NCI-H82 treated with DMSO at 0.1 percent for 48 hours (cell line): ENCODE measurements around the gene S100Z.
A peak's percentile ranks its signal among the peaks of the same experiment; 100 is the strongest.
"Not testable (repeated sequence)": the region's sequence is repeated elsewhere in the genome, so short reads cannot be mapped to it uniquely, and the experiment has no call there.

ENCODE experiments used
- DNase-seq: peaks from one replicate; lab custom pipeline; 2025; ENCODE audit not compliant: unreplicated experiment; lab: John Stamatoyannopoulos, UW

S100Z gene

GRCh38 chr5:76849419-76850291 lies at the start of gene S100Z:
Gene S100Z, plus strand, starts transcription at chr5:76850014. Its CDS starts 25,346 bp downstream, at chr5:76875360.
- DNase-seq: no peak

GRCh38 chr5:76800579-76800978 lies 49.2 kb upstream of the S100Z start:
- DNase-seq: no peak

DNA sequence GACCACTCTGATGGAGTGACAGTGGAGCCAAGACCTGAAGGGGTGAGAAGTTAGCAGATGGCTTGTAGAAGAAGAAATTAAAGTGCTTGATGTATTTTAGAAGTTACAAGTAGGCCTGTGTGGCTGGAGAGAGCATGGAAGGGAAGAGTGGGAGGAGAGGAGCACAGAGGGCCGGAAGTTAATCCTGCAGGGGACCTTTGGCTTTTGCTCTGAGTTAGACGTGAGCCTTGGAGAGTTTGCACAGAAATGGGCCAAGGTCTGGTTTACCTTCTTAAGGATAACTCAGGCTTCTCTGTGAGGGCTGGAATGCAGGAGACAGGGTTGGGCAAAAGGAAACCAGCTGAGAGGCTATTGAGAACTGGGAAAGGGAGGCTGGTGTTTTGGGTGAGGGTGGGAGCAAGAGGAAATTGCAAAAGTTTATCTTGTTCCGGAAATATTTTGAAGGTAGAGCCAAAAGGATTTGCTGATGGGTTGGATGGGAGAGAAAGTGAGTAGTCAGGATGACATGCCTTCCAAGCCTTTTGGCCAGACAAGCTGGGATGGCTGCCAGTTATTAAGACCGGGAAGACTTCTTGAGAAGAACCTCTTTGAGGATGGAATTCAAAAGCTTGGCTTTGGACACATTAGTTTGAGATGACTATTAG lies 48.5 kb upstream of the S100Z start:
- no peak for DNase-seq

DNA sequence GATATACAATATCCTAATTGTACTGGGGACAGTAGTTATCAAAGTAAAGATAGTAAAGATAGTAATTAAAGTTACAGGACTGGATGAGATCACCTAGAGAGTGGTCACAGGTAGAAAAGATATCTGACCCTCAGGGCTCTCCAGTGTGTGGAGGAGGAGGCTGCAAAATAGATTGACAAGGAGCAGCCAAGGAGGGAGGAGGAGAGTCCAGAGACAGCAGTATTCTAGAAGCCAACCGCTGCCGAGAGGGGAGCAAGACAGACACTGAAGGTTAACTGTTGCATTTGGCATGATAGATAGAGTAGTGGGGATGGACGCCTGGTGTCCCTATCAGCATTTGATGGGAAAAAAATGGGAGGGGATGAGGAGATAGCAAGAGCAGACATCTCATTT lies 48.0 kb upstream of the S100Z start:
- no peak for DNase-seq

GRCh38 chr5:76804266-76804665 lies 45.5 kb upstream of the S100Z start:
- DNase-seq: no peak

DNA sequence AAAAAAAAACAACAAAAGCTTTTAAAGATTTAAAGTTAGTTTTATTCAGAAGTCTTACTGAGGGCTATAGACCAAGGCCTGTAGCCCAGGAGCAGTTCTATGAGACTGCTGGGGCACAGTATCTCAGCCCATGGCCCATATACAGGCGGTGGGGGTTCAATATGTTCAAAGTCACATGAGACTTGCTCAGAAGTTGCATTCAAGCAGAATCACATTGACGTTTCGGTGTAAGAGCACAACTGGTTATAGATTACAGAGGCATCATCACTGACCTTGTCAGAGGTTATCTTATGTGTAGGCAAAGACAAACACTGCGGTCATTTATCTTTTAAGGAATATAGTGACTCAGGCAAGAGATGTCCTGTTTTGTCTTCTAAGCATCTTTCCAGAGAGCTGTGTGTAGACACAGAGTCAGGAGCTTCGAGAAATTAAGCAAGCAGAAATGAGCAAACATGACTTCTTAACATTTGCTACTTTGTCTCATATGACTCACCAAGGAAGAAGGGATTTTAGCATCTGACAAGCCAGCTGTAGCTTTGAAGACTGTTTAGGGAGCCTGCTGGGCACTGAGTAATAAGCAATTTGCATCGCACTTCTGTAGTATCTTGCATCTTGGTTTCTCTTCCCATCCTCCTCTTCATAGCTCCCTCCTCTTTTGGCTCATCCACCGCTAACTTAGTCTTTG lies 43.9 kb upstream of the S100Z start:
- no peak for DNase-seq

DNA sequence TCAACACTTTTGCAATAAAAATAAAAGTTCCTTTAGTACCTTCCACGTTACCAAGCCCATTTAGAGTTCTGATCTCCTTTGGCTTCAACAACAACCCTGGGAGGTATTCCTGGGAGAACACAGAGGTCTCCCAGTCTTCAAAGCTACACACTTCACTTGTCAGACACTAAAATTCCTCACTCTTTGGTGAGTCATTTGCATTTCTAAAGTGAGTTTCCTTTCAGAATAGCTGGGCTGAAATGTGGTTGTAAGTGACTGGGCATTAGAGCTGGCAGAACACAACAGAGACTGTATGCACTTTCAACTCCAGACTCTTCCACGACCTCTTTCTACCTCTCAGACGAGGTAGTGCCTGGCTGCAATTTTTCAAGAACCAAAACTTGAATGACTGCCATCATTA lies 42.5 kb upstream of the S100Z start:
- DNase-seq: no peak

GRCh38 chr5:76808141-76808691 lies 41.6 kb upstream of the S100Z start:
- DNase-seq: no peak

- no peak for DNase-seq
These were observed 40.7 kb upstream of the S100Z start for GRCh38 chr5:76809141-76809540.

DNA sequence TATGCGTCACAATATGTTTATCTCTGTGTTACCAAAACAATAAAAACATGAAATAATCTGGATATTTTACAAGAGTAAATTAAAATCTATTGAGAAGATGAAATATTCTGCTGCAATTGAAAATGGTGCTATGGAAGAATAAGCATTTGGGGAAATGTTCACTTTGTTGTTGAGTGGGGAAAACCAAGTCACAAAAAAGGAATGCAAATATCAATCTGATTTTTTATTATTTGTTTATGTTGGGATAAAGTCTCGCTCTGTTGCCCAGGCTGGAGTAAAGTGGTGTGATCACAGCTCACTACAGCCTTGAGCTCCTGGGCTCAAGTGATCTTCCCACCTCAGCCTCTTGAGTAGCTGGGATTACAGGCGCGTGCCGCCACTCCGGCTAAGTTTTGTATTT lies 39.6 kb upstream of the S100Z start:
- DNase-seq: no peak

DNA sequence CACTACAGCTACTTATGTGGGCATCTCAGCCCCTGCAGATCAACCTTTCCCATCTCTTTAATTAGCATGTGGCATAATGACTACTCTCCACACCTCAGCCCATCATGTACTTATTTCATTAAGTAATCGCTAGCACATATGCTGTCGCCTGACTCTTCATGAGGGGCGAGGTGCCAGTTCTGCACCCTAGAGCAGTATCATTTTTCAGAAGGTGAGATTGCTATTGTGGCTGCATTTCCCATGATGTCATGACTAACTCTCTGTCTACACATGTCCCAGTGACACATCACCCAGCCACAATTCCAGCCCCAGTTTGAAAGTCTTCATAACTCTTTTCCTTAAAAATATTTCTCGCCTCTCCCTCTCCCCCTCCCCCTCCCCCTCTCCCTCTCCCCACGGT lies 38.6 kb upstream of the S100Z start:
- DNase-seq: no peak

DNA sequence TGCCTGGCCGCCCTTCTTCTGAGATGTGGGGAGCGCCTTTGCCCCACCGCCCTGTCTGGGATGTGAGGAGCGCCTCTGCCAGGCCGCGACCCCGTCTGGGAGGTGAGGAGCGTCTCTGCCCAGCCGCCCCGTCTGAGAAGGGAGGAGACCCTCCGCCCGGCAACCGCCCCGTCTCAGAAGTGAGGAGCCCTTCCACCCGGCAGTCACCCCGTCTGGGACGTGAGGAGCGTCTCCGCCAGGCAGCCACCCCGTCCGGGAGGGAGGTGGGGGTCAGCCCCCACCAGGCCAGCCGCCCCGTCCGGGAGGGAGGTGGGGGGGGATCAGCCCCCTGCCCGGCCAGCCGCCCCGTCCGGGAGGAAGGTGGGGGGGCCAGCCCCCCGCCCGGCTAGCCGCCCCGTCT lies 37.6 kb upstream of the S100Z start:
- not testable (repeated sequence) for DNase-seq

- DNase-seq: no peak
These were observed 35.7 kb upstream of the S100Z start for GRCh38 chr5:76813982-76814562.

DNA sequence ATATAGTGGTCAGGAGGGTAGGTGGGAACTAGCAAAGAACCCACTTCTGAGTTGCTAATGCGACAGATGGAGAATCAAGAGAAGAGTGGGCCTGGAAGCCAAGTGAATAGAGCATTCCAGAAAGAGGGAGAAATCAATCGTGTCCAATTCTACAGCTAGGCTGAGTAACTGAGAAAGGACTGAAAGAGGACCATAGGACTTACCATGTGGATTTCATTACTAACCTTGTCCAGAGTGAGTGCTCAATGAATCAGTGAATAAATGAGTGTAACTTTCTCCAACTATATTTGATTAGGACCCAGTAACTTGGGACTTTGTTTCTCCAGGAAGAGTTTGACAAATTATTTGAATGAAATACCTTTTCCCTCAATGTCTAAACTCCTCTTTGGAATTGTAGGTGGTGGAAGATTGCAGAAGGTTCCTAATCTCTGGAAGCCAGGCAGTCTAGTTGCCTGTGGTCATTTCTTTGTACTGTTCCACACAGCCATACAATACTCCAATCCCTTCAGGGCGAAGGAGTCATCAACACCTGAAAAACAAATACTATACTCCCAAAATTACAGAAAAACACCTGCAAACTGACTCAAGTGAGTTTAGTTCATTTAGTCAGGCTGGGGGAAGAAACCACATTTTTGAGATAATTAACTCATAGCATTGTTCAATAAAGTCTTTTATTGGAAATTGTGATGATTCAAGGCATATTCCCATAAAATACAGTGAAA lies 33.5 kb upstream of the S100Z start:
- DNase-seq: no peak

GRCh38 chr5:76818844-76819831 lies 30.7 kb upstream of the S100Z start, which contains the start of gene F2RL1:
Gene F2RL1, plus strand, starts transcription at chr5:76819030. Its CDS starts 153 bp downstream, at chr5:76819183.
- peak; percentile 8 for DNase-seq

GRCh38 chr5:76819851-76820525 lies 29.8 kb upstream of the S100Z start:
- no peak for DNase-seq

GRCh38 chr5:76820526-76820890 lies 29.3 kb upstream of the S100Z start:
- DNase-seq: no peak

- no peak for DNase-seq
These were observed 28.7 kb upstream of the S100Z start for GRCh38 chr5:76821136-76821535.
